Neuronal stem cell (in vitro differentiated cells): Measurements from ENCODE around the gene ZDHHC3.

Source experiments
- DNase-seq: peaks from one replicate; pipeline ENCODE4 v3.0.0-alpha.2; 2013; ENCODE audit warnings: low spot score
- H2AFZ ChIP-seq: one replicate; pipeline ENCODE4 v1.6.1; 2013; ENCODE audit warnings: mild to moderate bottlenecking, low read length, inconsistent platforms
- H2AK5ac ChIP-seq: 2 replicates; pipeline ENCODE4 v1.6.1; 2013; ENCODE audit warnings: low read depth, mild to moderate bottlenecking, inconsistent platforms, low read length, moderate library complexity, mixed read lengths
- H2BK120ac ChIP-seq: 2 replicates; pipeline ENCODE4 v1.6.1; 2013; ENCODE audit warnings: low read depth, mild to moderate bottlenecking, inconsistent platforms, low read length, moderate library complexity, mixed read lengths
- H2BK12ac ChIP-seq: one replicate; pipeline ENCODE4 v1.6.1; 2013; ENCODE audit warnings: low read length, inconsistent platforms
- H2BK15ac ChIP-seq: 2 replicates; pipeline ENCODE4 v1.6.1; 2013; ENCODE audit warnings: mild to moderate bottlenecking, low read length, inconsistent platforms, mixed read lengths
- H2BK5ac ChIP-seq: one replicate; pipeline ENCODE4 v1.6.1; 2013; ENCODE audit warnings: inconsistent platforms, mild to moderate bottlenecking, low read length, moderate library complexity
- H3K14ac ChIP-seq: one replicate; pipeline ENCODE4 v1.6.1; 2013; ENCODE audit warnings: low read length, inconsistent platforms
- H3K18ac ChIP-seq: 2 replicates; pipeline ENCODE4 v1.6.1; 2013; ENCODE audit warnings: low read length, inconsistent platforms
- H3K23ac ChIP-seq: 2 replicates; pipeline ENCODE4 v1.6.1; 2013; ENCODE audit warnings: low read depth, mild to moderate bottlenecking, mixed read lengths, low read length, inconsistent platforms; ENCODE audit not compliant: poor library complexity
- H3K27ac ChIP-seq: replicated peaks from 3 replicates; pipeline ENCODE4 v1.5.1; 2013; ENCODE audit warnings: low read length, inconsistent platforms
- H3K27me3 ChIP-seq, 3 experiments: 2 replicates each; pipeline ENCODE4 v1.6.1; 2013; ENCODE audit warnings: low read length in 3 of 3, mild to moderate bottlenecking in 2 of 3, inconsistent platforms in 1 of 3, low read depth in 1 of 3, mixed read lengths in 1 of 3, moderate library complexity in 1 of 3; ENCODE audit not compliant: control insufficient read depth in 3 of 3, insufficient read depth in 3 of 3
- H3K36me3 ChIP-seq, 2 donors: replicated peaks in 1 of 2; 2 replicates each; pipeline ENCODE4 v1.6.1; 2013; ENCODE audit warnings: low read length in 2 of 2; ENCODE audit not compliant: control insufficient read depth in 2 of 2, insufficient read depth in 2 of 2
- H3K4ac ChIP-seq: 2 replicates; pipeline ENCODE4 v1.6.1; 2013; ENCODE audit warnings: inconsistent platforms, mild to moderate bottlenecking, low read length, moderate library complexity
- H3K4me1 ChIP-seq, 2 donors: 1 replicate in 1 of 2; 2 replicates in 1 of 2; pipeline ENCODE4 v1.6.1; 2013; ENCODE audit warnings: low read length in 2 of 2, low read depth in 1 of 2; ENCODE audit not compliant: control insufficient read depth in 2 of 2, insufficient read depth in 1 of 2
- H3K4me2 ChIP-seq: one replicate; pipeline ENCODE4 v1.6.1; 2013; ENCODE audit warnings: mild to moderate bottlenecking, low read length, inconsistent platforms; ENCODE audit not compliant: insufficient read depth, poor library complexity, severe bottlenecking
- H3K4me3 ChIP-seq, 2 donors: 2 replicates each; pipeline ENCODE4 v1.5.1; 2013; ENCODE audit warnings: low read length in 2 of 2, mild to moderate bottlenecking in 2 of 2, inconsistent platforms in 1 of 2, moderate library complexity in 1 of 2
- H3K79me1 ChIP-seq: one replicate; pipeline ENCODE4 v1.6.1; 2013; ENCODE audit warnings: low read depth, mild to moderate bottlenecking, inconsistent platforms, low read length, moderate library complexity
- H3K9ac ChIP-seq: one replicate; pipeline ENCODE4 v1.6.1; 2013; ENCODE audit warnings: mild to moderate bottlenecking, low read depth, low read length, inconsistent platforms; ENCODE audit not compliant: poor library complexity
- H3K9me3 ChIP-seq, 2 donors: replicated peaks in 1 of 2; 2 replicates each; pipeline versions ENCODE3 to v1.6.1; 2013; ENCODE audit warnings: low read length in 2 of 2, mild to moderate bottlenecking in 2 of 2, inconsistent platforms in 1 of 2, low read depth in 1 of 2, mixed read lengths in 1 of 2, moderate library complexity in 1 of 2; ENCODE audit not compliant: control insufficient read depth in 2 of 2, insufficient read depth in 1 of 2
- H4K8ac ChIP-seq: one replicate; pipeline ENCODE4 v1.6.1; 2013; ENCODE audit warnings: low read depth, mild to moderate bottlenecking, inconsistent platforms, low read length, moderate library complexity
- H4K91ac ChIP-seq: one replicate; pipeline ENCODE4 v1.6.1; 2013; ENCODE audit warnings: low read length, low read depth, mild to moderate bottlenecking, inconsistent platforms; ENCODE audit not compliant: poor library complexity
- WGBS, 2 donors: extraction: QIAGEN DNeasy Blood & Tissue Kit; methylation state at CpG; one replicate each; pipeline ENCODE4 v1.1.7; 2013; ENCODE audit warnings: missing lambda C conversion rate in 2 of 2, mixed read lengths in 1 of 2; ENCODE audit not compliant: insufficient read length in 2 of 2, insufficient replicate concordance in 1 of 2; ENCODE audit errors: extremely low coverage in 2 of 2; 5-methylcytosine and 5-hydroxymethylcytosine counted together

Gene ZDHHC3

DNA sequence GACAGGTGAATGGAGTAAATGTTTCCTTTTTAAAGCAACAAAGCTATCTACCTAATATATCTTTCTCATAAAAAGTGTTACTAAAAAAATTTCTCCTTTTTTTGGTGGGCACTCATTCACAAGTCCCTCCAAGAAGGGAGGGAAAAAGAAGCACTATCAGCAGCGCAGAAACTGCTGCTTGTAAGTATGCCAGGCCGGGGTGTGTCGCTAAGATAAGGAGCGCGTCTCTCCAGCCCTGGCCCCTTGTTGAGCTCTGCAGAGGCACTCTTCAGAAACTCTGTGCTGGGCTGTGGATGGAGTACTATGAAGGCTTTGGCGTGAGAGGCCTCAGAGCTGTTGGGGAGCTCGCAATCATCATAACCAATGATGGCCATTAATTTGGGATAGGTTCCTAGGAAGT lies 49.1 kb downstream of the ZDHHC3 start:
- no peak overlapping the region for H3K4me3 ChIP-seq
- no peaks in the 10 kb centered on the region for H3K9me3 ChIP-seq
- no peak overlapping the region for H2AFZ ChIP-seq
- no peak overlapping the region for H2BK12ac ChIP-seq
- no peak overlapping the region for H3K23ac ChIP-seq
- H3K4me2 ChIP-seq = no peak overlapping the region
- H4K8ac ChIP-seq = no peak overlapping the region
- H4K91ac ChIP-seq = no peak overlapping the region
- WGBS, 2 donors = no CpG with 5 or more reads among the region's 7 CpGs
- no peak overlapping the region for H2AK5ac ChIP-seq
- peaks cover 3% of the 10 kb centered on the region for H3K79me1 ChIP-seq
- no peak overlapping the region for H3K27ac ChIP-seq
- no peak overlapping the region for H3K14ac ChIP-seq
- H2BK5ac ChIP-seq = no peak overlapping the region
- peaks cover 23 to 78% of the 10 kb centered on the region in 2 donors for H3K36me3 ChIP-seq
- H2BK15ac ChIP-seq = no peak overlapping the region
- no peaks in the 10 kb centered on the region for H3K27me3 ChIP-seq
- no peak overlapping the region for H3K4ac ChIP-seq
- no peak overlapping the region for H3K9ac ChIP-seq
- H3K18ac ChIP-seq = no peak overlapping the region
- H3K4me1 ChIP-seq = peaks cover 4 to 10% of the 10 kb centered on the region in 2 donors
- H2BK120ac ChIP-seq = no peak overlapping the region
- no peak for DNase-seq

DNA sequence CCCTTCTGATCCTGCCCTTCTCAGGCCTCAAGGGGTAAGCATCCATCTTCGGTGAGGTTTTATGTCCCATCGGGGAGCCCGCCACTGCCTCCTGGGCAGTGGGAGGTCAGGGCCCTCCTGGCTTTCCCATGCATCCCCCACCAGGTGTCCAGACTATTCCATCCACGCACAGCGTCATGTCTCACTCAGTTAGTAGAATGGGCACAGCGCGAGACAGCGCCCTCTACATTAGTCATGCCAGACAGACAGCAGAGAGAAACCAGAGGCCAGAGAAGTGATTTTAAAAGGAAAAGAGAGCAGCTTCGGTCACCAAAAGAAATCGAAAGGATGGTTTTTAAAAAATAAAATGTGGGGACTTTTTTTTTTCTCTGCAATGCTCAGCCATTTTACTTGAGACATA lies 49.8 kb downstream of the ZDHHC3 start:
- H3K9ac ChIP-seq = no peak overlapping the region
- H2BK5ac ChIP-seq = no peak overlapping the region
- no peaks in the 10 kb centered on the region for H3K27me3 ChIP-seq
- H3K9me3 ChIP-seq = no peaks in the 10 kb centered on the region
- H2AFZ ChIP-seq = no peak overlapping the region
- no peak overlapping the region for H2BK120ac ChIP-seq
- H3K23ac ChIP-seq = no peak overlapping the region
- H2BK15ac ChIP-seq = no peak overlapping the region
- no peak overlapping the region for H3K14ac ChIP-seq
- peaks cover 3% of the 10 kb centered on the region for H3K79me1 ChIP-seq
- no peak overlapping the region for H4K91ac ChIP-seq
- H3K4me3 ChIP-seq = no peak overlapping the region
- no peak overlapping the region for H2AK5ac ChIP-seq
- H4K8ac ChIP-seq = no peak overlapping the region
- H2BK12ac ChIP-seq = no peak overlapping the region
- peaks cover 23 to 78% of the 10 kb centered on the region in 2 donors for H3K36me3 ChIP-seq
- H3K18ac ChIP-seq = no peak overlapping the region
- DNase-seq = no peak
- H3K4ac ChIP-seq = no peak overlapping the region
- no peak overlapping the region for H3K4me2 ChIP-seq
- no peak overlapping the region for H3K27ac ChIP-seq
- H3K4me1 ChIP-seq = peaks cover 0 to 3% of the 10 kb centered on the region in 2 donors
- WGBS, 2 donors = no CpG with 5 or more reads among the region's 10 CpGs

DNA sequence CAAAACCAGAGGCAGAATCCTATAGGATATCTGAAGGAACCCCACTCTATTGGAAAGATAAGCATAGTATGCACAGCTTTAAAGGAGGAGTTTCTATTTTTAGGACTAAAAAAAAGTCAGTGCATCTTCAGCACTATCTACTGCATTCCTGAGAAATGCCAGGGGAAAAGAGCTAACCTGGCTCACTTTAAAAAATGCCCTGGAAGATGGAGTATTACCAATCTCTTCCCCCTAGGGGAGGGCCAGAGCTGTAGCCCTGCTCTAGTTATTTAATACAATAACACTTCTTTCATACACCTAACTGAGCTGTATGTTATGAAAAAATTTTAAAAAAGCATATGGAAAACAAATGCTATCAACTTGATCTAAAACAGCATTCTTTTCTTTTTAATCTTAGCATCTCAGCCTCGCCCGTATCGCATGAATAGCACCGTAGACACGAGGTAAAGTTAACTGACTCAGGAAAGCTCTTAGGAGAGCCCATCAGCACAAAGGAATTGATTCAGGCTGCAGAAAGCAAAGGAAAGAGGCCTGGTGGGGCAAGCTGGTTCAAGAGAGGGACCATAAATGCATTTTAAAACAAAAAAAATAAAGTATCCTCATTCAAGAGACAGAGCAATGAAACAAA lies 51.4 kb downstream of the ZDHHC3 start:
- Histone ChIP-seq H2BK15ac (no peak overlapping the region), H4K91ac (no peak overlapping the region), H2AFZ (no peak overlapping the region), H3K27ac (no peak overlapping the region), H3K23ac (no peak overlapping the region), H2BK5ac (no peak overlapping the region), H3K27me3 (no peaks in the 10 kb centered on the region), H2BK12ac (no peak overlapping the region), H2AK5ac (no peak overlapping the region), H3K79me1 (no peaks in the 10 kb centered on the region), H2BK120ac (no peak overlapping the region), H3K18ac (no peak overlapping the region), H3K9me3 (no peaks in the 10 kb centered on the region), H3K9ac (no peak overlapping the region), H4K8ac (no peak overlapping the region), H3K4ac (no peak overlapping the region), H3K4me1 (no peaks in the 10 kb centered on the region), H3K4me3 (no peak overlapping the region), H3K4me2 (no peak overlapping the region), H3K36me3 (peaks cover 20 to 75% of the 10 kb centered on the region in 2 donors), H3K14ac (no peak overlapping the region)
- DNase-seq = no peak
- WGBS, 2 donors = no CpG with 5 or more reads among the region's 5 CpGs

DNA sequence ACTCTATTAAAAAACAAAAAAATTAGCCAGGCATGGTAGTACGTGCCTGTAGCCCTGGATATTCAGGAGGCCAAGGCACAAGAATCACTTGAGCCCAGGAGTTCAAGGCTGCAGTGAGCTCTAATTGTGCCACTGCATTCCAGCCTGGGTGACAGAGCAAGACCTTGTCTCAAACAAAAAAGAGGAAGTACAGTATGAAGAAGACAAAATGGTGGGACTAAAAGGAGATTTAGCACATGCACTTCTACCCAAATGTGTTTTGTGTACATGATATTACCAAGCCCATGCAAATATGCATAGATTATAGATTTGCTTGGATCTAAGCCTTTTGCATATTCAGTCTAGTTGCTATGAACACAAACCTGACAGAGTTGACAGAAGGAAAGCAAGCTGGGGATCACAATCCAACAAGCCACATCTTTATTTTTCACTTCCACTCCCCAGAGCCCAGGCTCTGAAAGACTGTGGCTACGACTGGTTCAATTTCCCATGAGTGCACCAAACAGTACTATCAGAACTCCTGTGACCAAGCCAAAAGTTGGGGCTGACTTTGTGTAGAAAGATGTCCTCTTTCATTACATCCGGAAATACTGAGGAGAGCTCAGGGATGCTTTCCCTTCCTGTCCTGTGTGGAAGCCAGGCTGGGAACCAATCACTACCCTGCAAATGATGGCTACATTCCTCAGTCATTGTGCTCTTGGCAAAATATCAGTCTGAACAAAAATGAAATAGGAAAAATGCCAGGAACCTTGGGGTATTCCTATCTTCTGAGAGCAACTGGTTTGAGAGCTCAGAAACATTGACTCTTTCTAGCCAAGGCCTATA lies 52.1 kb downstream of the ZDHHC3 start:
- Histone ChIP-seq H3K18ac (no peak overlapping the region), H3K4me3 (no peak overlapping the region), H3K36me3 (peaks cover 18 to 67% of the 10 kb centered on the region in 2 donors), H4K91ac (no peak overlapping the region), H3K4me2 (no peak overlapping the region), H2AFZ (no peak overlapping the region), H2BK5ac (no peak overlapping the region), H3K4me1 (no peaks in the 10 kb centered on the region), H4K8ac (no peak overlapping the region), H2BK12ac (no peak overlapping the region), H3K27ac (no peak overlapping the region), H3K79me1 (no peaks in the 10 kb centered on the region), H3K9ac (no peak overlapping the region), H3K23ac (no peak overlapping the region), H2BK120ac (no peak overlapping the region), H3K27me3 (no peaks in the 10 kb centered on the region), H2BK15ac (no peak overlapping the region), H2AK5ac (no peak overlapping the region), H3K9me3 (no peaks in the 10 kb centered on the region), H3K4ac (no peak overlapping the region), H3K14ac (no peak overlapping the region)
- no peak for DNase-seq
- WGBS, 2 donors = no CpG with 5 or more reads among the region's 3 CpGs
